Myocyte (in vitro differentiated cells): Measurements from ENCODE around the gene ZXDC. TPM values are rescaled to one million over a fixed set of nuclear protein-coding genes. Genes with fewer than 3 reads are reported as not detected.

Source experiments
- DNase-seq: peaks from one replicate; pipeline ENCODE4 v3.0.0-alpha.2; 2012; ENCODE audit warnings: low read depth
- total RNA-seq: library from RNA; depleted of rRNA; stranded (reverse); fragments of >200 nt; gene quantifications from 2 replicates; pipeline ENCODE4 v1.2.3, GENCODE V29; 2014

The ZXDC gene
- total RNA-seq, 1 donor from 2014 or later = 45.9 TPM

GRCh38 chr3:126418661-126419131 lies 57.0 kb downstream of the ZXDC start:
- DNase-seq = no peak

- no peak for DNase-seq
Observed at GRCh38 chr3:126417981-126418530, 57.6 kb downstream of the ZXDC start.

GRCh38 chr3:126417515-126417914 lies 58.2 kb downstream of the ZXDC start:
- DNase-seq = no peak

- DNase-seq = peak; percentile 13
Observed at GRCh38 chr3:126416943-126417342, 58.7 kb downstream of the ZXDC start.

- DNase-seq = no peak
Observed at GRCh38 chr3:126415661-126416591, 59.8 kb downstream of the ZXDC start.

GRCh38 chr3:126414961-126415660 lies 60.6 kb downstream of the ZXDC start:
- no peak for DNase-seq

GRCh38 chr3:126414406-126414805 lies 61.3 kb downstream of the ZXDC start:
- DNase-seq = no peak

- no peak for DNase-seq
Observed at GRCh38 chr3:126413693-126414080, 62.0 kb downstream of the ZXDC start.

- no peak for DNase-seq
Observed at GRCh38 chr3:126412841-126413692, 62.6 kb downstream of the ZXDC start.

GRCh38 chr3:126408099-126408498 lies 67.6 kb downstream of the ZXDC start:
- DNase-seq = no peak

- DNase-seq = no peak
Observed at GRCh38 chr3:126407412-126408044, 68.2 kb downstream of the ZXDC start.

GRCh38 chr3:126406389-126407296 lies 69.0 kb downstream of the ZXDC start:
- no peak for DNase-seq

- DNase-seq = no peak
Observed at GRCh38 chr3:126402666-126403302, 72.9 kb downstream of the ZXDC start.

GRCh38 chr3:126402178-126402577 lies 73.5 kb downstream of the ZXDC start:
- DNase-seq = no peak

- no peak for DNase-seq
Observed at GRCh38 chr3:126401611-126402160, 74.0 kb downstream of the ZXDC start.

- DNase-seq = no peak
Observed at GRCh38 chr3:126399756-126400155, 75.9 kb downstream of the ZXDC start.

GRCh38 chr3:126399351-126399735 lies 76.3 kb downstream of the ZXDC start:
- DNase-seq = no peak
